Neural cell (in vitro differentiated cells): ENCODE data around the gene LKAAEAR1.

Source experiments
- EP300 ChIP-seq: fragments of 450-650 bp; conservative IDR thresholded peaks from 2 replicates; pipeline ENCODE4 v1.6.1; 2014; ENCODE audit warnings: antibody characterized with exemption, mild to moderate bottlenecking, moderate library complexity; ENCODE audit not compliant: poor library complexity, severe bottlenecking
- EZH2 ChIP-seq: fragments of 200-600, 300-800 bp; shearing (Covaris generic), sonication (generic); IDR thresholded peaks from 2 replicates; pipeline ENCODE4 v1.6.1; 2014; ENCODE audit warnings: antibody characterized with exemption, low read length, borderline replicate concordance, mild to moderate bottlenecking; ENCODE audit not compliant: insufficient read depth, poor library complexity, severe bottlenecking
- POLR2AphosphoS5 ChIP-seq: IDR thresholded peaks from 2 replicates; pipeline ENCODE4 v1.6.1; 2012
- RAD21 ChIP-seq: fragments of 450-650 bp; conservative IDR thresholded peaks from 2 replicates; pipeline ENCODE4 v1.6.1; 2014; ENCODE audit warnings: antibody characterized with exemption, mild to moderate bottlenecking, moderate library complexity
- TF ChIP-seq, protein P1 (sequence below): fragments of 450-650 bp; IDR thresholded peaks from 2 replicates; pipeline ENCODE4 v1.5.1; 2014; ENCODE audit warnings: antibody characterized with exemption, mild to moderate bottlenecking, moderate library complexity; ENCODE audit not compliant: poor library complexity, severe bottlenecking
- TF ChIP-seq, protein P2 (sequence below): IDR thresholded peaks from 2 replicates; pipeline ENCODE4 v1.6.1; 2012; ENCODE audit warnings: borderline replicate concordance

DNA sequence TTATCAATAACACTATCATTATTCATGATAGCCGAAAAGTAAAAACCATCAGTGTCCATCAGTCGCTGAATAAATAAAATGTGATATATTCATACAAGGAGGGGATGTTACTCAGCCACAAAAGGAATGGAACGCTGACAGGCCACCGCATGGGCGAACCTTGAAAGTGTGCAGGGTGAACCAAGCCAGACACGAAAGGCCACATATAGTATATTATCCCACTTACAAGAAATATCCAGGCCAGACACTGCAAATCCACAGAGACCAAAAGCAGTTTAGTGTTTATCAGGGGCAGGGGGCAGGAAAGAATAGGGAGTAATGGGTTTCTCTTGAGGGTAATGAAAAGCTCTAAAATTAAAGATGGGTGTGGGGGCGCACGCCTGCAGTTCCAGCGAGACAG is 40.4 kb downstream of the LKAAEAR1 start:
- TF ChIP-seq, protein P1, sequence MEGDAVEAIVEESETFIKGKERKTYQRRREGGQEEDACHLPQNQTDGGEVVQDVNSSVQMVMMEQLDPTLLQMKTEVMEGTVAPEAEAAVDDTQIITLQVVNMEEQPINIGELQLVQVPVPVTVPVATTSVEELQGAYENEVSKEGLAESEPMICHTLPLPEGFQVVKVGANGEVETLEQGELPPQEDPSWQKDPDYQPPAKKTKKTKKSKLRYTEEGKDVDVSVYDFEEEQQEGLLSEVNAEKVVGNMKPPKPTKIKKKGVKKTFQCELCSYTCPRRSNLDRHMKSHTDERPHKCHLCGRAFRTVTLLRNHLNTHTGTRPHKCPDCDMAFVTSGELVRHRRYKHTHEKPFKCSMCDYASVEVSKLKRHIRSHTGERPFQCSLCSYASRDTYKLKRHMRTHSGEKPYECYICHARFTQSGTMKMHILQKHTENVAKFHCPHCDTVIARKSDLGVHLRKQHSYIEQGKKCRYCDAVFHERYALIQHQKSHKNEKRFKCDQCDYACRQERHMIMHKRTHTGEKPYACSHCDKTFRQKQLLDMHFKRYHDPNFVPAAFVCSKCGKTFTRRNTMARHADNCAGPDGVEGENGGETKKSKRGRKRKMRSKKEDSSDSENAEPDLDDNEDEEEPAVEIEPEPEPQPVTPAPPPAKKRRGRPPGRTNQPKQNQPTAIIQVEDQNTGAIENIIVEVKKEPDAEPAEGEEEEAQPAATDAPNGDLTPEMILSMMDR, result no peak
- TF ChIP-seq EP300 (no peak), RAD21 (no peak), POLR2AphosphoS5 (no peak), EZH2 (no peak)
- TF ChIP-seq, protein P2, sequence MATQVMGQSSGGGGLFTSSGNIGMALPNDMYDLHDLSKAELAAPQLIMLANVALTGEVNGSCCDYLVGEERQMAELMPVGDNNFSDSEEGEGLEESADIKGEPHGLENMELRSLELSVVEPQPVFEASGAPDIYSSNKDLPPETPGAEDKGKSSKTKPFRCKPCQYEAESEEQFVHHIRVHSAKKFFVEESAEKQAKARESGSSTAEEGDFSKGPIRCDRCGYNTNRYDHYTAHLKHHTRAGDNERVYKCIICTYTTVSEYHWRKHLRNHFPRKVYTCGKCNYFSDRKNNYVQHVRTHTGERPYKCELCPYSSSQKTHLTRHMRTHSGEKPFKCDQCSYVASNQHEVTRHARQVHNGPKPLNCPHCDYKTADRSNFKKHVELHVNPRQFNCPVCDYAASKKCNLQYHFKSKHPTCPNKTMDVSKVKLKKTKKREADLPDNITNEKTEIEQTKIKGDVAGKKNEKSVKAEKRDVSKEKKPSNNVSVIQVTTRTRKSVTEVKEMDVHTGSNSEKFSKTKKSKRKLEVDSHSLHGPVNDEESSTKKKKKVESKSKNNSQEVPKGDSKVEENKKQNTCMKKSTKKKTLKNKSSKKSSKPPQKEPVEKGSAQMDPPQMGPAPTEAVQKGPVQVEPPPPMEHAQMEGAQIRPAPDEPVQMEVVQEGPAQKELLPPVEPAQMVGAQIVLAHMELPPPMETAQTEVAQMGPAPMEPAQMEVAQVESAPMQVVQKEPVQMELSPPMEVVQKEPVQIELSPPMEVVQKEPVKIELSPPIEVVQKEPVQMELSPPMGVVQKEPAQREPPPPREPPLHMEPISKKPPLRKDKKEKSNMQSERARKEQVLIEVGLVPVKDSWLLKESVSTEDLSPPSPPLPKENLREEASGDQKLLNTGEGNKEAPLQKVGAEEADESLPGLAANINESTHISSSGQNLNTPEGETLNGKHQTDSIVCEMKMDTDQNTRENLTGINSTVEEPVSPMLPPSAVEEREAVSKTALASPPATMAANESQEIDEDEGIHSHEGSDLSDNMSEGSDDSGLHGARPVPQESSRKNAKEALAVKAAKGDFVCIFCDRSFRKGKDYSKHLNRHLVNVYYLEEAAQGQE, result no peak
